GM18951 (cell line): ENCODE data around the gene CTU1.

Source experiments
- POLR2A ChIP-seq: IDR thresholded peaks from 4 replicates; pipeline ENCODE4 v1.6.1; 2011; ENCODE audit warnings: mild to moderate bottlenecking; ENCODE audit not compliant: insufficient read length, insufficient read depth; ENCODE audit errors: extremely low read depth
- in situ Hi-C: fragments of 300-500 bp; cut with MboI; formaldehyde crosslinking; loops from one replicate; pipeline ENCODE4 v1.12.0; 2022; ENCODE audit warnings: low sequenced_read_pairs, mixed read lengths, inconsistent platforms; ENCODE audit not compliant: unreplicated experiment

Gene CTU1

GRCh38 chr19:51125421-51126075 is 17.3 kb upstream of the CTU1 start:
- no peak for TF ChIP-seq POLR2A
- in situ Hi-C loops = no loop called here

DNA sequence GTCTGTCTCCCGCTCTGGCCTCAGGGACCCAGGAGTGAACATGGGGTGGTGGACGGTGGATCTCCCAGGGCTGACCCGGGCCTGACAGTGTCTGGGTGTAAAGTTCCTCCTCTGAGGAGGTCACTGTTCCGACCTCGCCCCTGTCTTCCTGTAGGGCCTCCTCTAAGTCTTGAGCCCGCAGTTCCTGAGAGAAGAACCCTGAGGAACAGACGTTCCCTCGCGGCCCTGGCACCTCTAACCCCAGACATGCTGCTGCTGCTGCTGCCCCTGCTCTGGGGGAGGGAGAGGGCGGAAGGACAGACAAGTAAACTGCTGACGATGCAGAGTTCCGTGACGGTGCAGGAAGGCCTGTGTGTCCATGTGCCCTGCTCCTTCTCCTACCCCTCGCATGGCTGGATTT is 16.5 kb upstream of the CTU1 start, which contains the start of gene SIGLEC9:
Gene SIGLEC9 (plus strand): TSS at position 178 of the 400 bp plus-strand sequence. CDS start 69 bp downstream, at position 247.
- in situ Hi-C loops = no loop called here
- TF ChIP-seq POLR2A = no peak

DNA sequence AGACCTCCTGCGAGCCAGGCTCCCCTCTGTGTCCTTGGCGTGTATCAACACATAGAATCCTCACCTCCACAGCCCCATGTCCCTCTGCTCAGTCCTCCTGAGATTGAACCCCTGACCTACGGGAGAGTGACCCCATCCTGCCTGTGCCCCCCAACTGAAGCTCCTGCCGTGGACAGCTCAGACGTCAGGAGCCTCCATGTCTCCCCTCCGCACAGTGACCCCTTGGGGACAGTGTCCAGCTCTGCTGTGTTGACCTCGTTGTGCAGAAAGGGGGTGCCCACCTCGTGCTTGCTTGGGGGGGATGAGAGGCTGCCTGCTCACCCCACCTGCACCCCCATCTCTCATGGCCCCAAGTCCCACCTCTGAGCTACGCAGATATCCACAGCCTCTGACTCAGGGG is 16.0 kb upstream of the CTU1 start:
- in situ Hi-C loops = no loop called here
- no peak for TF ChIP-seq POLR2A

DNA sequence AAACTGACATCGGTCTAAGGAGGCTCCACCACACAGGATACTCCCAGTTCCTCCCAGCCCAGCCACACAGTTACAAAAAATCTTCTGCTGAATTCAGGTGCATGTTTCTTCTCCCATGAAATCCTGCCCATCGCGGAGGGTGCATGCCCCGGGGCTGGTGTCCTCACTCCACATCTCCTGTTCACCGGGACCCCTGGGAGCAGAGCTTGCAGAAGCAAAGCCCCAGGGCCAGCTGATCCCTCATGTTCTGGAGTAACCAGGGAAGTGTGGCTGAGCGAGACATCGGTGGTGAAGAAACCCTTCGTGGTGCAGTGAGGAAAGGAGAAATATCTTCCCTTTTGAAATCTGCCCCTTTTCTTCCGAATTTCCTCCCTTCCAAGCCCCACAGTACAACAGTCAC is 15.6 kb upstream of the CTU1 start:
- in situ Hi-C loops = no loop called here
- no peak for TF ChIP-seq POLR2A

GRCh38 chr19:51123381-51123800 is 15.2 kb upstream of the CTU1 start:
- in situ Hi-C loops = no loop called here
- TF ChIP-seq POLR2A = no peak

GRCh38 chr19:51122112-51122981 is 14.1 kb upstream of the CTU1 start:
- TF ChIP-seq POLR2A = no peak
- in situ Hi-C loops = no loop called here

- in situ Hi-C loops = no loop called here
- TF ChIP-seq POLR2A = no peak
Observed at GRCh38 chr19:51121257-51121656, 13.0 kb upstream of the CTU1 start.

- no peak for TF ChIP-seq POLR2A
- in situ Hi-C loops = no loop called here
Observed at GRCh38 chr19:51120160-51120559, 12.0 kb upstream of the CTU1 start.

- TF ChIP-seq POLR2A = no peak
- in situ Hi-C loops = no loop called here
Observed at GRCh38 chr19:51119611-51120010, 11.4 kb upstream of the CTU1 start.

DNA sequence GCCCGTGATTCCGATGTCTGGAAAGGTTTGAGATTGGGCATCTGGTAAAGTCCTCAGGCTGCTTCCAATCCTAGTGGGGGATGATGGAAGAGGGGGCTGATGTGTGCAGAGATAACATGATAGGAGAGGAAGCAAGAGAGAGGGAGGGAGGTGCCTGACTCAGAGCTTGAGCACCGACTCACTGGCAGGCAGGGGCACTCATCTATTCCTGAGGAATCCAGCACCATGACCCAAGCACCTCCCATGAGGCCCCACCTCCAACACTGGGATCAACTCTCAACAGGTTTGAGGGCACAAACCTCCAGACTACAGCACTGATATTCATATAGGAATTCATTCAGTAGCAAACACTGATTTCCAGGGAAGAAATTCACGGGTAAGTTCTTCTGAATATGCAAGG is 10.9 kb upstream of the CTU1 start:
- in situ Hi-C loops = no loop called here
- TF ChIP-seq POLR2A = no peak

DNA sequence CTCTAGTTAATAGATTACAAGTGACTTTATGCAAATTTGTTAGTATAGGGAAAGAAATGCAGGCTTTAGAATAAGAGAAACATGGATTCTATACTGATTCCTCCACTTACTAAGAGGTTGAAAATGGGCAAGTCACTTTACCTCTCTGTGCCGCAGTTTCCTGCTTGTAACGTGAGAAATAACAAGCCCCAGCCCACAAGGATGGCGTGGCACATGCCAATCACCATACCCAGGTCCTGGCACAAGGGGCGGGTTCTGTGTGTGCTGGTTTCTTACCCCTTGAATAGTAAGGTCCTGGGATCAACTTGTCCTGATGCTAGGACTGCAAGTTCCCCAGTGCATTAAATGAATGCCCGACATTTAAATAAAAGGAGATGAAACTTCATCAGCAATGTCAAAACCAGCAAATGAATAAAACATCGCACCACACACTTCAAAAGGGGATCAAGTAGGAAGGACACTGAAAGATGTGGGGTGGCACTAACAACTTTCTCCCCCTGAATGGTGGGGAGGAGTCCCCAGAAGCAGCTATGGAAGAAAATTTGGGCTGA is 8.6 kb upstream of the CTU1 start:
- no peak for TF ChIP-seq POLR2A
- in situ Hi-C loops = no loop called here

DNA sequence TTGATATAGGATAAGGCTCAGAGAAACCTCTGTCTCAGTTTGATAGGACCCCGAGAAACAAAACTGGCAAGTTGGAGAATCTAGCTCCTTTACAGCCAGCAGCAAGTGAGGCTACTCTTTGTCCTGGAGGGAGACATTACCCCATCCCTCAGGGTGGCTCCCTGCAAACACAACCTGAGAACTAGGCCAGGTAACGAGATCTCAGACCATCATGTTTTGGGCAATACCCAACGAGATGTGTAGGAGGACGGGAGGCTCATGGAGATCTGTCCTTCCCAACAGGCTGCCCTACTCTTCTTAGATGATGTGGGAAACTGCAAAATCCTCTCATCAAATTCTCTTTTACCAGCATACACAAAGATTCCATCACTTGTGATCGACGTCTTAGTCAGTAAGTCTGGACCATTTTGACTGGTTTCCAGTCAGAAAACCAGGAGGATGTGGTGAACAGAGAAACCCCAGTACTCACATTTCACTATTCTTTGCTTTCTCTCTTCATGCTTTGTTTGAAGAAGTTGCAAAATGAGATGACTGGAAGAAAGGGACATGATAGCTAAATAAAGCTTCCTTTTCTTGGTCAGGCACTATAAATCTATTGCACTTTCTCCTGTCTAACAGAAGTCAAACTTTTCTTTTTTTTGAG is 6.0 kb upstream of the CTU1 start:
- no peak for TF ChIP-seq POLR2A
- in situ Hi-C loops = no loop called here

- in situ Hi-C loops = no loop called here
- no peak for TF ChIP-seq POLR2A
Observed at GRCh38 chr19:51111606-51112005, 3.4 kb upstream of the CTU1 start.

DNA sequence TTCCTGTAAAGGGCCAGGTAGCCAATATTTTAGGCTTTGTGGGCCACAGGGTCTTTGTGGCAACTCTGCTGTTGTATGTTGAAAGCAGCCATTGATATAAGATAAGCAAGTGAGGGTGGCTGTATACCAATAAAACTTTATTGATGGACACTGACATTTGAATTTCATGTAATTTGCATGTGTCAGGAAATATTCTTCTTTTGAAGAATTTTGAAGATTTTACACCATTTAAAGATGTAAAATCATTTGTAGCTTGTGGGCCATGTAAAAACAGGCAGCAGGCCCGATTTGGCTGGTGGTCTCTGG is 2.4 kb upstream of the CTU1 start:
- in situ Hi-C loops = no loop called here
- no peak for TF ChIP-seq POLR2A

- TF ChIP-seq POLR2A = no peak
- in situ Hi-C loops = no loop called here
Observed at GRCh38 chr19:51108805-51109146, 567 bp upstream of the CTU1 start.
